IPS DF 6.9 (cell line): ENCODE measurements around the gene IDNK.

Experiments used
- DNase-seq: peaks from one replicate; pipeline ENCODE4 v3.0.0-alpha.2; 2013; ENCODE audit warnings: low read depth, low spot score
- H3K27ac ChIP-seq: one replicate; pipeline ENCODE4 v1.5.1; 2013; ENCODE audit warnings: low read length, control low read depth
- H3K27me3 ChIP-seq: 2 replicates; pipeline ENCODE4 v1.6.1; 2013; ENCODE audit warnings: mild to moderate bottlenecking, low read length; ENCODE audit not compliant: control insufficient read depth, insufficient read depth
- H3K36me3 ChIP-seq: 2 replicates; pipeline ENCODE4 v1.6.1; 2013; ENCODE audit warnings: low read length; ENCODE audit not compliant: control insufficient read depth, insufficient read depth
- H3K4me1 ChIP-seq: 2 replicates; pipeline ENCODE4 v1.6.1; 2013; ENCODE audit warnings: low read length; ENCODE audit not compliant: control insufficient read depth, insufficient read depth
- H3K4me3 ChIP-seq: 2 replicates; pipeline ENCODE4 v1.5.1; 2013; ENCODE audit warnings: mild to moderate bottlenecking, low read length
- H3K9me3 ChIP-seq: 2 replicates; pipeline ENCODE4 v1.6.1; 2013; ENCODE audit warnings: low read length, inconsistent platforms; ENCODE audit not compliant: control insufficient read depth, insufficient read depth
- whole genome bisulfite sequencing: extraction: QIAGEN DNeasy Blood & Tissue Kit; methylation state at CpG from one replicate; pipeline ENCODE4 v1.1.7; 2013; ENCODE audit warnings: mixed read lengths, missing lambda C conversion rate; ENCODE audit not compliant: insufficient read length, insufficient coverage; 5-methylcytosine and 5-hydroxymethylcytosine counted together

The IDNK gene

GRCh38 chr9:83633255-83633654, 10.3 kb downstream of the IDNK start:
- WGBS = no CpG with 5 or more reads among the region's 1 CpG
- Histone ChIP-seq H3K9me3 (no peaks in the 10 kb centered on the region), H3K36me3 (no peaks in the 10 kb centered on the region), H3K4me3 (no peak overlapping the region), H3K27ac (no peak overlapping the region), H3K27me3 (no peaks in the 10 kb centered on the region; the same call in 1 of the 2 replicates), H3K4me1 (no peaks in the 10 kb centered on the region)
- DNase-seq = no peak

GRCh38 chr9:83633676-83634075, 10.7 kb downstream of the IDNK start:
- no peak for DNase-seq
- no peak overlapping the region for H3K27ac ChIP-seq
- WGBS = no CpG with 5 or more reads among the region's 2 CpGs

GRCh38 chr9:83636813-83637212, 13.9 kb downstream of the IDNK start:
- Histone ChIP-seq H3K27me3 (no peaks in the 10 kb centered on the region), H3K27ac (no peak overlapping the region), H3K4me3 (no peak overlapping the region), H3K9me3 (no peaks in the 10 kb centered on the region), H3K36me3 (no peaks in the 10 kb centered on the region), H3K4me1 (no peaks in the 10 kb centered on the region)
- DNase-seq = no peak

More at GRCh38 chr9:83633676-83634075, 10.7 kb downstream of the IDNK start:
- Histone ChIP-seq H3K36me3 (no peaks in the 10 kb centered on the region), H3K4me3 (no peak overlapping the region), H3K4me1 (no peaks in the 10 kb centered on the region), H3K9me3 (no peaks in the 10 kb centered on the region), H3K27me3 (no peaks in the 10 kb centered on the region; the same call in 1 of the 2 replicates)

- H3K9me3 ChIP-seq = no peaks in the 10 kb centered on the region
- DNase-seq = no peak
- H3K4me1 ChIP-seq = no peaks in the 10 kb centered on the region
- WGBS = no CpG with 5 or more reads among the region's 1 CpG
- H3K36me3 ChIP-seq = no peaks in the 10 kb centered on the region
- H3K27ac ChIP-seq = no peak overlapping the region
- no peak overlapping the region for H3K4me3 ChIP-seq
- no peaks in the 10 kb centered on the region for H3K27me3 ChIP-seq
Measured at GRCh38 chr9:83637389-83637788, 14.4 kb downstream of the IDNK start.

GRCh38 chr9:83639266-83639665, 16.3 kb downstream of the IDNK start:
- H3K9me3 ChIP-seq = no peaks in the 10 kb centered on the region
- H3K36me3 ChIP-seq = no peaks in the 10 kb centered on the region
- no peak for DNase-seq
- no peaks in the 10 kb centered on the region for H3K27me3 ChIP-seq
- H3K27ac ChIP-seq = no peak overlapping the region
- H3K4me1 ChIP-seq = no peaks in the 10 kb centered on the region
- H3K4me3 ChIP-seq = no peak overlapping the region
- WGBS = no CpG with 5 or more reads among the region's 1 CpG

- H3K4me1 ChIP-seq = no peaks in the 10 kb centered on the region
- H3K36me3 ChIP-seq = no peaks in the 10 kb centered on the region
- no CpG with 5 or more reads among the region's 4 CpGs for WGBS
- H3K9me3 ChIP-seq = no peaks in the 10 kb centered on the region
- no peaks in the 10 kb centered on the region for H3K27me3 ChIP-seq
- no peak for DNase-seq
- H3K4me3 ChIP-seq = no peak overlapping the region
- H3K27ac ChIP-seq = no peak overlapping the region
Measured at GRCh38 chr9:83642793-83643192, 19.9 kb downstream of the IDNK start.

- H3K9me3 ChIP-seq = no peaks in the 10 kb centered on the region
- no peak for DNase-seq
- no peak overlapping the region for H3K27ac ChIP-seq
- H3K27me3 ChIP-seq = no peaks in the 10 kb centered on the region
- H3K36me3 ChIP-seq = no peaks in the 10 kb centered on the region; the same call in 1 of the 2 replicates
- WGBS = no CpG with 5 or more reads among the region's 8 CpGs
- H3K4me3 ChIP-seq = no peak overlapping the region
- H3K4me1 ChIP-seq = no peaks in the 10 kb centered on the region
Measured at GRCh38 chr9:83646500-83647239, 23.7 kb downstream of the IDNK start.

GRCh38 chr9:83649080-83649479, 26.1 kb downstream of the IDNK start:
- Histone ChIP-seq H3K4me1 (no peaks in the 10 kb centered on the region), H3K27ac (no peak overlapping the region), H3K36me3 (no peaks in the 10 kb centered on the region; the same call in 1 of the 2 replicates), H3K4me3 (no peak overlapping the region), H3K9me3 (no peaks in the 10 kb centered on the region), H3K27me3 (no peaks in the 10 kb centered on the region)
- WGBS = no CpG with 5 or more reads among the region's 8 CpGs
- peak; percentile 68 for DNase-seq

GRCh38 chr9:83649515-83649914, 26.6 kb downstream of the IDNK start:
- DNase-seq = no peak
- H3K27me3 ChIP-seq = no peaks in the 10 kb centered on the region
- no peak overlapping the region for H3K4me3 ChIP-seq
- no peaks in the 10 kb centered on the region for H3K4me1 ChIP-seq
- H3K9me3 ChIP-seq = no peaks in the 10 kb centered on the region
- no CpG with 5 or more reads among the region's 4 CpGs for WGBS
- no peaks in the 10 kb centered on the region; the same call in 1 of the 2 replicates for H3K36me3 ChIP-seq
- H3K27ac ChIP-seq = no peak overlapping the region

GRCh38 chr9:83651558-83651957, 28.6 kb downstream of the IDNK start:
- no CpG with 5 or more reads among the region's 2 CpGs for WGBS
- Histone ChIP-seq H3K36me3 (peaks cover 2% of the 10 kb centered on the region; the same call in 1 of the 2 replicates), H3K27me3 (no peaks in the 10 kb centered on the region), H3K4me1 (no peaks in the 10 kb centered on the region), H3K4me3 (no peak overlapping the region), H3K9me3 (no peaks in the 10 kb centered on the region), H3K27ac (no peak overlapping the region)
- DNase-seq = no peak

GRCh38 chr9:83652433-83652832, 29.5 kb downstream of the IDNK start:
- H3K27me3 ChIP-seq = no peaks in the 10 kb centered on the region
- peaks cover 2% of the 10 kb centered on the region; the same call in 1 of the 2 replicates for H3K36me3 ChIP-seq
- DNase-seq = no peak
- WGBS = no CpG with 5 or more reads among the region's 1 CpG
- H3K27ac ChIP-seq = no peak overlapping the region
- H3K9me3 ChIP-seq = no peaks in the 10 kb centered on the region
- no peak overlapping the region for H3K4me3 ChIP-seq
- H3K4me1 ChIP-seq = no peaks in the 10 kb centered on the region
